Transverse colon (tissue), 4 donors: ENCODE measurements around the gene LYZL4. TPM values are rescaled to one million over a fixed set of nuclear protein-coding genes. Genes with fewer than 3 reads are reported as not detected.

ENCODE experiments used
- DNase-seq: peaks from one replicate; pipeline ENCODE4 v3.0.0-alpha.2; 2019
- H3K27ac ChIP-seq, 4 donors: fragments of 200-600 bp; sonication (generic); 2 replicates each; pipeline ENCODE4 v1.5.1; 2016 to 2018; ENCODE audit warnings: inconsistent platforms in 4 of 4
- H3K27me3 ChIP-seq: fragments of 200-600 bp; sonication (generic); 2 replicates; pipeline ENCODE4 v1.5.1; 2017; ENCODE audit warnings: inconsistent platforms
- H3K36me3 ChIP-seq, 4 donors: fragments of 200-600 bp; sonication (generic); 2 replicates each; pipeline ENCODE4 v1.5.1; 2017 to 2019; ENCODE audit warnings: inconsistent platforms in 4 of 4
- H3K4me1 ChIP-seq, 4 donors: fragments of 200-600 bp; sonication (generic); 2 replicates each; pipeline ENCODE4 v1.5.1; 2017 to 2020; ENCODE audit warnings: inconsistent platforms in 4 of 4
- H3K4me3 ChIP-seq, 4 donors: fragments of 200-600 bp; sonication (generic); 1 replicate in 1 of 4; 2 replicates in 3 of 4; pipeline versions ENCODE4 v1.5.1 to v1.6.1; 2017 to 2019; ENCODE audit warnings: inconsistent platforms in 4 of 4
- H3K9me3 ChIP-seq, 2 donors: fragments of 200-600 bp; sonication (generic); 2 replicates each; pipeline ENCODE4 v1.5.1; 2017 to 2019; ENCODE audit warnings: inconsistent platforms in 2 of 2
- EP300 ChIP-seq: sonication (generic); formaldehyde crosslinking; IDR thresholded peaks from one replicate; pipeline ENCODE4 v1.6.1; 2017; ENCODE audit warnings: antibody characterized with exemption, low read depth
- POLR2A ChIP-seq: fragments of 450-650 bp; IDR thresholded peaks from one replicate; pipeline ENCODE4 v1.6.1; 2016; ENCODE audit warnings: antibody characterized with exemption, mild to moderate bottlenecking, moderate library complexity
- POLR2AphosphoS5 ChIP-seq, 3 donors: sonication (generic); formaldehyde crosslinking; IDR thresholded peaks; one replicate each; pipeline ENCODE4 v1.6.1; 2016; ENCODE audit warnings: antibody characterized with exemption in 3 of 3
- WGBS, 2 donors: methylation state at CpG; one replicate each; pipeline ENCODE4 v1.1.5; 2018; ENCODE audit warnings: low coverage in 1 of 2; 5-methylcytosine and 5-hydroxymethylcytosine counted together
- in situ Hi-C, 4 donors: fragments of 200-750 bp; cut with MboI; loops; one replicate each; pipeline versions ENCODE4 v1.15.0 to v1.15.1; 2017; ENCODE audit warnings: low sequenced_read_pairs in 3 of 4, low pct_ligation_motif_present in 1 of 4, low pct_unique_long_range_greater_than_20kb in 1 of 4
- intact Hi-C: fragments of 100-400 bp; cut with DNase I; formaldehyde crosslinking; loops from one replicate; pipeline ENCODE4 v1.15.1; 2023; ENCODE audit warnings: low total_unique reads
- total RNA-seq, 4 donors: library from RNA; depleted of rRNA; stranded (reverse); fragments of >200 nt; gene quantifications; one replicate each; pipeline ENCODE4 v1.1.0, GENCODE V29; 2016
- TF ChIP-seq, protein P1 (sequence below), 5 experiments: fragments of 200-600 bp in 3 of 5; fragments of 450-650 bp in 2 of 5; sonication (generic) in 3 of 5; IDR thresholded peaks; 1 replicate in 2 of 5; 2 replicates in 3 of 5; pipeline ENCODE4 v1.5.1; 2016 to 2017; ENCODE audit warnings: antibody characterized with exemption in 5 of 5, inconsistent platforms in 3 of 5, mild to moderate bottlenecking in 2 of 5, moderate library complexity in 1 of 5

LYZL4 gene, protein sequence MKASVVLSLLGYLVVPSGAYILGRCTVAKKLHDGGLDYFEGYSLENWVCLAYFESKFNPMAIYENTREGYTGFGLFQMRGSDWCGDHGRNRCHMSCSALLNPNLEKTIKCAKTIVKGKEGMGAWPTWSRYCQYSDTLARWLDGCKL
- total RNA-seq, result not detected

DNA sequence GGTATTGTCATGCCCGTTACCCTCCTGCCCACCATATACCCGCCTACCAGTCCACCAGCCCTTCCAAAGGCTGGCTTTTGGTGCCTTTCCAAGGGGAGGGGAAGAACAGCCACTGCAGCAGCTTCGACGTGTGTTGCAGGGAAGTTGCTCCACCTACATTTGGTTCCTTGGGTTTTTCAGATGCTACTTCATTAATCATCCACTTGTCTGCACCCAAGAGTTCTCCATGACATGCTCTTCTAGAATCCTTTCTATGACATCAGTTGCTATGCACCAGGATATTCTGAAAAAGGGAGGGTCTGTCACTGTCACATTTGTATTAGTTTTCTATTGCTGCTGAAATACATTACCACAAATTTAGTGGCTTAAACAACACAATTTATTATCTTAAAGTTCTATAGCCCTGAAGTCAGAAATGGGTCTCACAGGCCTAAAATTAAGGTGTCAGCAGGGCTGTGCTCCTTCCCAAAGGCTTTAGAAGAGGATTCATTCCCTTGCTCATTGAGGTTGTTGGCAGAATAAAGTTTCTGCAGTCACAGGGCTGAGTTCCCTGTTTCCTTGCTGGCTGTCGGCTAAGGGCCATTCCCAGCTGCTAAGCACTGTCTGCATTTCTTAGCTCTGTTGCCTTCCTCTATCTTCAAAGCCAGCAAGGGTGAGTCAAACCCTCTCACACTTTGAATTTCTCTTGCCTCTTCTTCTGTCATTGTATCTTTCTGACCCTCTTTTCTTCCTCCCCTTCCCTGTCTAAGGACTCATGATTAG lies at the start of gene LYZL4:
Gene LYZL4 (minus strand): TSS at position 241 of the 762 bp plus-strand sequence. CDS start 3,359 bp downstream, outside the sequence.
- Histone ChIP-seq H3K4me3 (no peak within 1 kb of the TSS), H3K9me3 (no peaks in the 10 kb centered on the region), H3K4me1 (no peaks in the 10 kb centered on the region), H3K27ac (no peak within 1 kb of the TSS), H3K36me3 (no peaks in the 10 kb centered on the region), H3K27me3 (peaks cover 10% of the 10 kb centered on the region)
- intact Hi-C loops, result no loop called here
- TF ChIP-seq POLR2A (no peak), EP300 (no peak), POLR2AphosphoS5 (IDR thresholded peaks at IDR 0.05) (no peak)
- TF ChIP-seq, protein P1, sequence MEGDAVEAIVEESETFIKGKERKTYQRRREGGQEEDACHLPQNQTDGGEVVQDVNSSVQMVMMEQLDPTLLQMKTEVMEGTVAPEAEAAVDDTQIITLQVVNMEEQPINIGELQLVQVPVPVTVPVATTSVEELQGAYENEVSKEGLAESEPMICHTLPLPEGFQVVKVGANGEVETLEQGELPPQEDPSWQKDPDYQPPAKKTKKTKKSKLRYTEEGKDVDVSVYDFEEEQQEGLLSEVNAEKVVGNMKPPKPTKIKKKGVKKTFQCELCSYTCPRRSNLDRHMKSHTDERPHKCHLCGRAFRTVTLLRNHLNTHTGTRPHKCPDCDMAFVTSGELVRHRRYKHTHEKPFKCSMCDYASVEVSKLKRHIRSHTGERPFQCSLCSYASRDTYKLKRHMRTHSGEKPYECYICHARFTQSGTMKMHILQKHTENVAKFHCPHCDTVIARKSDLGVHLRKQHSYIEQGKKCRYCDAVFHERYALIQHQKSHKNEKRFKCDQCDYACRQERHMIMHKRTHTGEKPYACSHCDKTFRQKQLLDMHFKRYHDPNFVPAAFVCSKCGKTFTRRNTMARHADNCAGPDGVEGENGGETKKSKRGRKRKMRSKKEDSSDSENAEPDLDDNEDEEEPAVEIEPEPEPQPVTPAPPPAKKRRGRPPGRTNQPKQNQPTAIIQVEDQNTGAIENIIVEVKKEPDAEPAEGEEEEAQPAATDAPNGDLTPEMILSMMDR (IDR thresholded peaks at IDR 0.05), result no peak
- DNase-seq, result no peak
- in situ Hi-C loops, result no loop called here
- WGBS, 2 donors, result 45 to 57% methylated on average over 2 to 5 of the region's 5 CpGs

DNA sequence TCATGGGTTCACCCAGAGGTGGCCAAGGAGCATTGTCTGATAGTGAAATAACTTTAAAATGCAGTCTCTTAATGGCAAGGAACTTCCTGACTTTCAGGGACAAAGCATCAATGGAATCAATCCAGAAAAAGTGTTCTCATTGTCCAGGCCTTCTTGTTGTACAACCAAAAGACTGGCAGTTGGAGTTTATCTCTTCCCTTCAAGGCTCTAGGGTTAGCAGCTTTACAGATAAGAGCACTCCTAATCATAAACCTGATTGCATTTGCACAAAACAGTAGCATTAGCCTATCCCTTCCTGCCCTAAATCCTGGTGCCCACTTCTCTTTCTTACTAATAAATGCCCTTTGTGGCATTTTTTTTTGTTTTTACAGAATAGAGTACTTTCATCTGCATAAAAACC lies 48.7 kb upstream of the LYZL4 start:
- no peak for TF ChIP-seq POLR2A
- in situ Hi-C loops (no loop called here), intact Hi-C loops (no loop called here)
- H3K4me1 ChIP-seq, result no peaks in the 10 kb centered on the region
- H3K27me3 ChIP-seq, result no peaks in the 10 kb centered on the region
- H3K4me3 ChIP-seq, result no peak overlapping the region
- no peaks in the 10 kb centered on the region for H3K36me3 ChIP-seq
- H3K27ac ChIP-seq, result no peak overlapping the region
- no peaks in the 10 kb centered on the region for H3K9me3 ChIP-seq
- no peak for DNase-seq

DNA sequence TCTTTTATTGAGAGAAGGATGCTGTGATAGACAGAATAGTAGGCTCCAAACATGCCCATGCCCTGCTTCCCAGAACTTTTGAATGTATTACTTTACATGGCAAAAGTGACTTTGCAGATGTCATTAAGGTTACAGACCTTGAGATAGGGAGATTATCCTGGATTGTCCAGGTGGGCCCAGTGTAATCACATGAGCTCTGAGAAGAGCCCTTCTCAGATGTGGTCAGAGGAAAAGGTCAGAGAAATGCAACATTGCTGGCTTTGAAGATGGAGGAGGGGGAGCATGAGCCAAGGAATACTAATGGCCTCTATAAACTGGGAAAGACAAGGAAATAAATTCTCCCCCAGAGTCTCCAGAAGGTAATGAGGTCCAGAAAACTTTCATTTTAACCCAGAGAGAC lies 45.8 kb upstream of the LYZL4 start:
- H3K4me1 ChIP-seq, result peaks cover 0 to 4% (median 0%) of the 10 kb centered on the region in 4 donors
- H3K36me3 ChIP-seq, result no peaks in the 10 kb centered on the region
- intact Hi-C loops, result no loop called here
- TF ChIP-seq, protein P1 (IDR thresholded peaks at IDR 0.05), result no peak
- TF ChIP-seq EP300, result no peak
- TF ChIP-seq POLR2A, result no peak
- no peak for TF ChIP-seq POLR2AphosphoS5 (IDR thresholded peaks at IDR 0.05)
- no peaks in the 10 kb centered on the region for H3K27me3 ChIP-seq
- no peak overlapping the region for H3K4me3 ChIP-seq
- no peaks in the 10 kb centered on the region for H3K9me3 ChIP-seq
- in situ Hi-C loops, result no loop called here
- no peak overlapping the region for H3K27ac ChIP-seq
- DNase-seq, result no peak

DNA sequence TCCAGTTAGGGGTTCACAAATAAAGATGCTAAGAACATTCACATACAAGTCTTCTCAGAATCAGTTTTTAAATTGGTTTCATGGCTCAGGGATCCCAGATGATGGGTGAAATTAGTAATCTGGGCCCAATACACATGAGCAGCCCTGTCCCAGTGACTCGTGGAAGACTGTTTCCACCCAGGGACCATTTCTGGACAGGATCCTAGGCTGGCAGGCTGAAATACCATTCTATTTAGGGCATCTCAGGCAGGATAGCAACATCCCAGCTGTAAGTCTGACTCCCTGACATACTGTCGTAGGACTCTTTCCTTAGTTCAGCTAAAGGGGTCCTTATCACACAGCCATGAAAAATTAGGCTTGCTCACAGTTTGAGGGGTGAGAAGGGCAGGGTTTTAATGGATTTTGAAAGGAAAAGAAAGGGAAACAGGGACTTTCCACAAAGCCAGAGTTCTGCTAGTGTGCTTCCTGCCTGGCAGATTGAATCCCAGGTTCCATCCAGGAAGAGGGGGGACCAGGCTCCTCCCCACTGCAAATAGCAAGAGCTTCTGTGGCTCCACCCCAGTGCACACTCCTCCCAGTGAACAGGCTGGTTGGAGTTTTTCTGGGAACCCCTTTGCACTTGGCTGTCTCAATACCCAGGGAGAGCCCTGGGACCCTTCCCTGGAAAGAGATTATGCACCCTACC lies 41.3 kb upstream of the LYZL4 start:
- DNase-seq, result no peak
- H3K27ac ChIP-seq, result peak overlapping the region in 1 of 4 donors; percentile 19
- no peaks in the 10 kb centered on the region for H3K9me3 ChIP-seq
- no peaks in the 10 kb centered on the region for H3K36me3 ChIP-seq
- in situ Hi-C loops, result no loop called here
- intact Hi-C loops, result no loop called here
- no peaks in the 10 kb centered on the region for H3K27me3 ChIP-seq
- H3K4me3 ChIP-seq, result no peak overlapping the region
- peaks cover 0 to 4% (median 0%) of the 10 kb centered on the region in 4 donors for H3K4me1 ChIP-seq
- 68% methylated on average over 2 of the region's 2 CpGs; no CpG with 5 or more reads in 1 of the 2 donors for WGBS, 2 donors
- TF ChIP-seq, protein P1 (IDR thresholded peaks at IDR 0.05), result no peak
- TF ChIP-seq EP300 (no peak), POLR2A (no peak), POLR2AphosphoS5 (IDR thresholded peaks at IDR 0.05) (no peak)
